HG03039 (cell line): Measurements from ENCODE around the gene CMTM2.
A peak's percentile ranks its signal among the peaks of the same experiment; 100 is the strongest.
"Not testable (repeated sequence)": the region's sequence is repeated elsewhere in the genome, so short reads cannot be mapped to it uniquely, and the experiment has no call there.

Experiments used
- ATAC-seq: cut with Tn5 transposase; IDR thresholded peaks from one replicate; pipeline ENCODE4 v1.9.1; 2021; ENCODE audit warnings: mild to moderate bottlenecking, moderate library complexity; ENCODE audit not compliant: unreplicated experiment

The CMTM2 gene

GRCh38 chr16:66581246-66581952 lies 2.1 kb downstream of the CMTM2 start:
- no peak for ATAC-seq

- no peak for ATAC-seq
These were observed 6.4 kb downstream of the CMTM2 start for GRCh38 chr16:66585481-66586239.

- no peak for ATAC-seq
These were observed 8.8 kb downstream of the CMTM2 start for GRCh38 chr16:66587881-66588600.

DNA sequence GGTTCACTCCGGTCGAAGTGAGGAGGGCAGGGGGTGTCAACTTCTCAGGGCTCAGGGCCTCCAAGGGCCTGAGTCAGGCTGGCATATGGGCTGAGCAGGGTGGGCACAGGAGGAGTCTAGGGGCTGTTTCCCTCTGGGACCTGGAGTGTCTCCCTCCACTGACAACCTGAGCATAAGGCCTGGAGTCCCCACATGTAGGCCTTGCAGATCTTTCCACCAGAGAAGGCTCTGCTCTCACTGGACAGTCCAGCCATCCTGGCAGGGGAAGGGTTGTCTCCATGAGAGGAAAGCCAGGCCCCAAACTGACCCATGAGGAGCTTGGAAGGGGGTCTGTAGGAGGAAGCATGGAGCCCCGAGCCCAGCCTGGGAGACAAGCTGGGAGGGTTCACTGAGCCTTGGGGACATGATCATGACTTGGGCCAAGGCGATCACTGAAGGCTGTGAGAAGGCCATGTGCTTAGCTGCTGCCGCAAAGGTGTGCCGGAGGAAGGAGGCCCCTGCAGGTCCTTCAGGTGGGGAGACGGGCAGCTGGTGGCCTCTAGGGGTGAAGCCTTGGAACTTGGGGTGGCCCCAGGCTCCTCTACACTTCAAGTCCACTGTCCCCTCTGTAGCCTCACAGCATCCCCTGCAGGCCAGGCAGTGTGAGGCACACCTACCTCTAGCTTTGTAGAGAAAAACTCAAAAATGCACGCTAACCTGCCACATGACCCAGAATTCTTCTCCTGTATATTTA lies 9.9 kb downstream of the CMTM2 start:
- ATAC-seq = no peak

DNA sequence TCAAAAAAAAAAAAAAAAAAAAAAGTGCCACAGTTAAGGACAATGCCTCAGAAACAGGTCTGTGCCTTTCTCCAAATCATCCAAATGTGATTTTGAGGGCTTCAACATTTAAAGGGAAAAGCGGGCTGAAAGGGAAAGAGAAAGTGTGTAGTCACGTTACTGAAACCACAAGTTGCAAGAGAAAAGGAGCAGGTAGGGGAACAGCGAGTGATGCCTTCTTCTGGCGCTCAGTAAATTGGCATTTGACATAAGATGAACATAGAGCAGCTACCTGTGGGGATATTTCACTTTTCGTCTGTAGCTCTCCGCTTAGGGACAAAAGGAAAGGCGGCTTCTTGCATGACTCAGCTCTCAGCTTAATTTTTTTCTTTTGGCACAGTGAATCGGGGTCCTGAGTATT lies 11.1 kb downstream of the CMTM2 start:
- ATAC-seq = no peak

GRCh38 chr16:66591018-66591417 lies 11.8 kb downstream of the CMTM2 start:
- no peak for ATAC-seq

GRCh38 chr16:66592241-66592640 lies 13.0 kb downstream of the CMTM2 start:
- no peak for ATAC-seq

GRCh38 chr16:66592814-66593213 lies 13.6 kb downstream of the CMTM2 start:
- ATAC-seq = no peak

DNA sequence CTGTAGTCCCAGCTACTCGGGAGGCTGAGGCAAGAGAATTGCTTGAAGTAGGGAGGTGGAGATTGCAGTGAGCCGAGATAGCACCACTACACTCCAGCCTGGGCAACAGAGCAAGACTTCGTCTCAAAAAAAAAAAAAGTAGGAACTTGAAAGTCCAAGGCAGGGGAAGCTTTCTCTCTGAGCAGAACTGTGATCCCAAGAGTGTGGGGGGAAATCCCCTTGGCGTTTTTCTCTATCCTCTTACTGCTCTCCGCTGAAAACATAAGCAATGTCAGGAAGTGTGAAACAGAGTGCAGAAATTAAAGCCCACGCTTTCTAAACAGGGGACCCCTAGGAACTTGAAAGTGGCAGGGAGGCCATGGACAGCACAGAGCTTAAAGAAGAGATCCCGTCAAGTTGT lies 15.5 kb downstream of the CMTM2 start:
- no peak for ATAC-seq

- not testable (repeated sequence) for ATAC-seq
These were observed 17.3 kb downstream of the CMTM2 start for GRCh38 chr16:66596559-66596958.

DNA sequence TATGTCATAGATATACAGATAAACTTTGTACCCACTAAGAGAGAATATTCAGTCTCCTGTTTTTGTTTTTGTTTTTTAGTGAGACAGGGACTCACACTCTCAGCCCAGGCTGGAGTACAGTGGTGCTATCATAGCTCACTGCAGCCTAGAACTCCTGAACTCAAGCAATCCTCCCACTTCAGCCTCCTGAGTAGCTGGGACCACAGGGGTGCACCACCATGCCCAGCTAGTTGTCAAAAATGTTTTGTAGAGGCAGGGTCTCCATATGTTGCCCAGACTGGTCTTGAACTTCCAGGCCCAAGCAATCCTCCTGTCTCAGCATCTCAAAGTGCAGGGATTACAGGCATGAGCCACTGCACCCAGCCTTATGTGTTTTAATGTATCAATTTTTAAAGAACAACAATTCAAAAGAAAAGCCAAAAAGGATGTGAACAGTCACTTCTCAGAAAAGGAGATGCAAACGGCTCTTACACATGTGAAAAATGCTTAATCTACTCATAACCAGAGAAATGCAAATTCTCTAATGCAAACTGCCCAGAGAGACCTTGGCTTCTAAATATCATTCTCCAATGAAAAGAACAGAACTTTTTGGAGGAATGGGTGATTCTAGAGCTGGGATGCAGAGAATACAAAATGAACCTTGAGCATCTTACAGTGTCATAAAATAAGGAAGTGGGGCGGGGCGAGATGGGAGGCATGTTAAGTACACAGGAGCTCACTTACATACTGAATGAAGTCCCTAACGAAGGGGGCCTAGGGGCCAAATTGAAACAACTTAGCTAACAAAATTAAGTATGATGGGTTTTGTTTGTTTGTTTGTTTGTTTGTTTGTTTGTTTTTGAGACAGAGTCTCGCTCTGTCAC lies 18.0 kb downstream of the CMTM2 start:
- no peak for ATAC-seq

DNA sequence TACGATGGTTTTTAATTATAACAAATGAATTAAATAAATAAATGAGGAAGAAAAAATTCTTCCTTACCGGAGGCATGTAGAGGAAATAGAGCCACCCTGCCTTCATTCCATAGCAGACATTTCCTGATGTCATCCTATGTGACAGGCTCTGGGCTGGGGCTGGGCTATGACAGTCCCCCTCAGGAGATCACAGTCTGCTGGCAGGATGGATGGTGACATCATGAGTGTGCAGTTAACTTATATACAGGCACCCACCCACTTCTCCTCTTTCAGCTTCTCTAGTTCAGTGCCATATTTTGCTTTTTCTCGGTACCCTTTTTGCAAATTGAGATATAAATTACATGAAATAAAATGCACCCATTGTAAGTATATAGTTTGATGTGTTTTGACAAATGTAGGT lies 18.8 kb downstream of the CMTM2 start:
- no peak for ATAC-seq

GRCh38 chr16:66599726-66600125 lies 20.5 kb downstream of the CMTM2 start:
- ATAC-seq = no peak

GRCh38 chr16:66600477-66600876 lies 21.2 kb downstream of the CMTM2 start:
- no peak for ATAC-seq

DNA sequence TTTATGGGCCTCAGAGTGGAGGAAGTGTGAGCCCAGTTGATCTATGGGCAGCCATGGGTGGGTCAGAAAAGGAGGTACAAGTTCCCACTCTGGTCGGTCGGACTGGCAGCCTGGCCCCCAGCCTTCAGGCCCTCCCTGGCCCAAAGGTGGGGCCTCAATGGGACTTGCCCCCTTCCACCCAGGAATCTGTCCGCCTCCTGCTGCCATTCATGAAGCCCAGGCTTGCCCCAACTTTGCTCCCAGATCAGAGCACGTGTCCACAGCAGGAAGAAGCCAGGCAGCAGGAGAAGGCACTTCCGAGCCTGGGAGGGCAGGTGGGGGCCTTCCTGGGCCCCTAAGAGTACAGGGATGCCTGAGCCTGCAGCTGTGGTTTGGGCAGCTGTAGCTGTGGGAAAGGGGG lies 22.2 kb downstream of the CMTM2 start:
- ATAC-seq = no peak

GRCh38 chr16:66603537-66604375 lies 24.5 kb downstream of the CMTM2 start:
- ATAC-seq = no peak

GRCh38 chr16:66604376-66605176 lies 25.3 kb downstream of the CMTM2 start, which contains the start of gene CMTM3:
CMTM3 (plus strand) TSS chr16:66604704; CDS start chr16:66604806, 102 bp downstream.
- peak; percentile 55 for ATAC-seq
